EL (cell line): Measurements from ENCODE around the gene CNN2.

ENCODE experiments used
- DNase-seq: peaks from one replicate; pipeline ENCODE4 v3.0.0-alpha.2; 2016

Gene CNN2

GRCh38 chr19:1068009-1069001, 41.9 kb downstream of the CNN2 start:
- DNase-seq: no peak

- no peak for DNase-seq
These were observed 42.8 kb downstream of the CNN2 start for GRCh38 chr19:1069009-1069779.

- DNase-seq: no peak
These were observed 44.1 kb downstream of the CNN2 start for GRCh38 chr19:1070576-1070930.

- DNase-seq: no peak
These were observed 44.8 kb downstream of the CNN2 start for GRCh38 chr19:1070931-1071791.

- no peak for DNase-seq
These were observed 46.1 kb downstream of the CNN2 start for GRCh38 chr19:1072371-1073015.

- no peak for DNase-seq
These were observed 46.9 kb downstream of the CNN2 start for GRCh38 chr19:1073063-1073955.

GRCh38 chr19:1073956-1074517, 47.6 kb downstream of the CNN2 start:
- DNase-seq: no peak

- DNase-seq: no peak
These were observed 48.3 kb downstream of the CNN2 start for GRCh38 chr19:1074544-1075283.

- DNase-seq: no peak
These were observed 49.6 kb downstream of the CNN2 start for GRCh38 chr19:1076046-1076386.

- no peak for DNase-seq
These were observed 50.5 kb downstream of the CNN2 start for GRCh38 chr19:1076951-1077350.

- DNase-seq: no peak
These were observed 53.2 kb downstream of the CNN2 start for GRCh38 chr19:1079566-1080111.

- no peak for DNase-seq
These were observed 54.2 kb downstream of the CNN2 start for GRCh38 chr19:1080360-1081161.

GRCh38 chr19:1081301-1082164, 55.1 kb downstream of the CNN2 start:
- DNase-seq: no peak

- DNase-seq: peak; percentile 61
These were observed 55.9 kb downstream of the CNN2 start for GRCh38 chr19:1082165-1082927.

- DNase-seq: no peak
These were observed 56.8 kb downstream of the CNN2 start for GRCh38 chr19:1082928-1083816.
